Measurements from ENCODE around the gene RYK. TPM values are rescaled to one million over a fixed set of nuclear protein-coding genes. Genes with fewer than 3 reads are reported as not detected.
A peak's percentile ranks its signal among the peaks of the same experiment; 100 is the strongest.

Gene RYK
- total RNA-seq, 1 experiment from 2014 or later, result 55.2 TPM

GRCh38 chr3:134250717-134251220 is at the start of gene RYK (continued):
- TF ChIP-seq CTCF (IDR thresholded peaks at IDR 0.05 in 2 of 3, conservative IDR thresholded peaks at IDR 0.05 in 1 of 3; ENCODE audit: borderline replicate concordance in 1 of 3, insufficient read depth in 1 of 3, low read depth in 2 of 3, low read length in 2 of 3), result no peak

- ChIA-PET RAD21 (ENCODE audit: low non-redundant PET in 1 of 2, low total read pairs in 2 of 2, uncharacterized antibody in 2 of 2, unreplicated experiment in 2 of 2) (no interaction called here), CTCF (interaction anchor here (0.6 to 1.0 kb wide), 2 partner anchors 87 to 102 kb away, joined by 5 to 6 read pairs; no protein-coding TSS in a partner anchor), POLR2A (interaction anchor here (1.5 kb wide), 1 partner anchor 75 kb away, joined by 3 read pairs; no protein-coding TSS in a partner anchor)
- Histone ChIP-seq H3K4me3 (replicated peaks in 1 of 2; ENCODE audit: low read depth in 1 of 2, low read length in 2 of 2) (no peak overlapping the region), H3K9me3 (ENCODE audit: control insufficient read depth in 1 of 2, insufficient read depth in 1 of 2, low read depth in 1 of 2, low read length in 2 of 2) (peaks cover 0 to 7% of the 10 kb centered on the region in 2 experiments; a peak in 1 of 4 replicates), H3K9ac (ENCODE audit: low read length) (no peak overlapping the region), H2AFZ (ENCODE audit: low read depth, low read length, poor library complexity, severe bottlenecking) (peak overlapping the region; percentile 12), H3K9me2 (ENCODE audit: insufficient read depth) (no peaks in the 10 kb centered on the region), H3K27ac (ENCODE audit: low read depth, low read length) (no peak overlapping the region), H3K4me1 (ENCODE audit: control insufficient read depth in 1 of 2, insufficient read depth in 2 of 2, low read length in 2 of 2) (no peaks in the 10 kb centered on the region), H3K36me3 (ENCODE audit: control insufficient read depth in 1 of 2, insufficient read depth in 2 of 2, low read length in 2 of 2) (no peaks in the 10 kb centered on the region), H4K20me1 (ENCODE audit: insufficient read depth) (no peaks in the 10 kb centered on the region), H3K79me2 (ENCODE audit: insufficient read depth, low read length) (no peaks in the 10 kb centered on the region), H3K4me2 (ENCODE audit: low read length) (no peak overlapping the region), H3K27me3 (ENCODE audit: insufficient read depth, low read length) (no peaks in the 10 kb centered on the region)
- intact Hi-C loops (cut with micrococcal nuclease), result loop anchor here (2.0 to 5.0 kb wide), 3 partner anchors 88 to 1568 kb away; no protein-coding TSS in a partner anchor
- DNase-seq (ENCODE audit: low read depth, low spot score) (no peak), ATAC-seq (peak; percentile 11; the same call in 1 of the 2 replicates)
- no peak for TF ChIP-seq ATF3 (IDR thresholded peaks at IDR 0.05)
- TF ChIP-seq SIN3A (IDR thresholded peaks at IDR 0.05; ENCODE audit: low read depth), result no peak
- BruUV-seq (replicated peaks), result no TSS peak
These were observed 49.2 kb upstream of the RYK start for GRCh38 chr3:134299888-134300206.

Measured in HCT116 (cell line).